Lower lobe of right lung (tissue), 2 donors: ENCODE results near the gene THSD8. TPM values are rescaled to one million over a fixed set of nuclear protein-coding genes. Genes with fewer than 3 reads are reported as not detected.

ENCODE experiments used
- ATAC-seq, 2 donors: fragments of 200-7000 bp; cut with Tn5 transposase; one replicate each; pipeline ENCODE4 v1.9.1; 2020 to 2022; ENCODE audit warnings: mild to moderate bottlenecking in 2 of 2, moderate library complexity in 2 of 2
- DNase-seq: peaks from one replicate; pipeline ENCODE4 v3.0.0-alpha.2; 2020
- H3K27ac ChIP-seq: fragments of 200-600 bp; one replicate; pipeline ENCODE4 v1.8.0; 2022
- H3K27me3 ChIP-seq: fragments of 200-600 bp; one replicate; pipeline ENCODE4 v1.8.0; 2022; ENCODE audit warnings: low read depth
- H3K36me3 ChIP-seq: fragments of 200-600 bp; one replicate; pipeline ENCODE4 v1.8.0; 2022; ENCODE audit warnings: mild to moderate bottlenecking
- H3K4me1 ChIP-seq: fragments of 200-600 bp; one replicate; pipeline ENCODE4 v1.8.0; 2022
- H3K4me3 ChIP-seq: fragments of 200-600 bp; one replicate; pipeline ENCODE4 v1.8.0; 2022; ENCODE audit warnings: mild to moderate bottlenecking
- H3K9me3 ChIP-seq: fragments of 200-600 bp; one replicate; pipeline ENCODE4 v1.8.0; 2022
- CTCF ChIP-seq: fragments of 200-600 bp; IDR thresholded peaks from one replicate; pipeline ENCODE4 v1.8.0; 2022; ENCODE audit warnings: antibody characterized with exemption, mild to moderate bottlenecking
- intact Hi-C: fragments of 100-400 bp; cut with DNase I; formaldehyde crosslinking; loops from one replicate; pipeline ENCODE4 v1.11.0; 2022
- total RNA-seq: library from RNA; stranded (reverse); fragmentation: NEBNext Ultra II Directional; extraction: Animal tissue kit (Norgen Biotek cat#: 25700); gene quantifications from one replicate; pipeline ENCODE4 v1.2.1, GENCODE V29; 2021
- donor health status: DM: no; HTN: yes; CAD: no; lungs with severe emphysema.

THSD8 gene
- total RNA-seq, 1 donor from 2014 or later: 1.5 TPM

DNA sequence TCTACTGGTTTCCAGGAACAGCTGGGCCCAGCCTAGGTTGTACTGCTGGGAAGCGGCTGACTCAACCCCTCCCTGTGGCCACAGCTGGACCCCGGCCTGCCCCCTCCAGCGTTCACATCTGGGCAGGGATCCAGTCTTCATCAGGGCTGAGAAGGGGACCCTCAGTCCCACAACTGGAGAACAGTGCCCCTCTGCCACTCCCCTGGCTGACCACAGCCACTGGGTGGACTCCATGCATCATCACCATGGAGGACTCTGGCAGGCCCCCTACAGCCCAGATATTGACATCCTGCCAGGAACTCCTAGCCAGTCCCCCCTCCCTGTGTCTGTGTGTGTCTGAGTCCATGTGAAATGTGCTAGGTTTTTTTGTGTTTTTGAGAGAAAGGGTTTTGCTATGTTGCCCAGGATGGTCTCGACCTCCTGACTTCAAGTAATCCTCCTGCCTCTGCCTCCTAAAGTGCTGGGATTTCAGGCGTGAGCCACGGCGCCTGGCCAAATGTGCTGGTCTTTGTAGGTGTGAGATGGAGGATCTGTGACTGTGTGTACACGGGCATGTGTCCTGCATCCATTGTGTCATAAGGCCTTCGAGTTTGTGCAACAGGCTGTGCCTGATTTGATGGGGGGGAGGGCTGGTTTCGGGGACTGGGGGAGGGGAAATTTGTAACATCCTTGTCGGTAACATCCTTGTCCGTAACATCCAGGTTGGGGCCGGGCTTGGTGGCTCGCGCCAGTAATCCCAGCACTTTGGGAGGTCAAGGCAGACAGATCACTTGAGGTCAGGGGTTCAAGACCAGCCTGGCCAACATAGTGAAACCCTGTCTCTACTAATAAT lies 22.5 kb upstream of the THSD8 start:
- peak overlapping the region; percentile 95 for H3K27ac ChIP-seq
- intact Hi-C loops: no loop called here
- peaks cover 1% of the 10 kb centered on the region for H3K36me3 ChIP-seq
- peaks cover 65% of the 10 kb centered on the region for H3K4me1 ChIP-seq
- TF ChIP-seq CTCF: no peak
- peak overlapping the region; percentile 71 for H3K4me3 ChIP-seq
- ATAC-seq (no peak), DNase-seq (no peak)
- no peaks in the 10 kb centered on the region for H3K27me3 ChIP-seq
- H3K9me3 ChIP-seq: no peaks in the 10 kb centered on the region

- Histone ChIP-seq H3K4me1 (peaks cover 85% of the 10 kb centered on the region), H3K27ac (peak overlapping the region; percentile 99), H3K36me3 (no peaks in the 10 kb centered on the region), H3K9me3 (no peaks in the 10 kb centered on the region), H3K27me3 (no peaks in the 10 kb centered on the region), H3K4me3 (peak overlapping the region; percentile 58)
- ATAC-seq (no peak), DNase-seq (no peak)
- no peak for TF ChIP-seq CTCF
- intact Hi-C loops: no loop called here
Observed at GRCh38 chr19:12782174-12782423, 19.8 kb upstream of the THSD8 start.

DNA sequence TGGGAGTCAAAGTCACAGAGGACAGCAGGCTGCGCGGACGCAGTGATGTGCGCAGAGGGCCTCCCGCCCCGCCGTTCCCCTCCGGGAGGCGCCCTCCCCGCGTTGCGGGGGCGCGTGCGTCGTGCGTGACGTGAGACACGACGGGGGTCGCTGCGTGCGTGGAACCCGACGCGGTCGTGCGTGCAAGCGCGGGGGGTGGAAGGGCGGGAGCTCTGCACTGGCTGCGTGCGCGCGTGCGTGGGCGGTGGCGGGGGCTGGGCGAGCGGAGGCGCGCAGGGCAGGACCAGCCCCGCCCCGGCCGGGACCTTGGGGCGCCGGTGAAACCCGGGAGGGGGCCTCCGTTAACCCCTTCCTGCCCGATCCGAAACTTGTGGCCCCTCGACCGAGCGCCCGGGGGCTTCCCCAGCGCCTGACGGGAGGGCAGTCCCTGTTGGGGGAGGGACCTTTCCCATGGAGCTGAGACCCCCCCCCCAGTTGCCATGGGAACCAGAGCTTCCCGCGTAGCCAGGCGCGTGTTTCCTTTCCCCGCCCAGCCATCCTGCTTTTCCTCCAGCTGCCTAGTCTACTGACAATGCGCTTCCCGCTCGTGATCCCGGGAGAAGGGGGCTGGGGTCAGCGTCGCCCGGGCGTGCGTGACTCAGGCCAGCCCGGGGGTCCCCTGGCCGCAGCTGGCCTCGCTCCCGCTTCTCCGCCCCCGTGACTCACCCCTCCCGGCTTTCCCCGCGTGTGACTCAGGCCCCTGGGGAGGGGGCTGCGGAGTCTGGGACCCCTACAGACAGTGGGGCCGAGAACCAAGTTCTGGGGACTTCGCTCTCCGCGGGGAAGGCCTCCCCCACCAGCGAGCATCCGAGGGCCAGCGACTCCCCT lies 19.2 kb upstream of the THSD8 start:
- ATAC-seq: peak; percentile 70 to 77
- TF ChIP-seq CTCF: peak; percentile 23
- H3K9me3 ChIP-seq: no peaks in the 10 kb centered on the region
- H3K4me1 ChIP-seq: peaks cover 85% of the 10 kb centered on the region
- no peaks in the 10 kb centered on the region for H3K27me3 ChIP-seq
- peak overlapping the region; percentile 58 for H3K4me3 ChIP-seq
- DNase-seq: peak; percentile 94
- intact Hi-C loops: no loop called here
- no peaks in the 10 kb centered on the region for H3K36me3 ChIP-seq
- peak overlapping the region; percentile 99 for H3K27ac ChIP-seq

DNA sequence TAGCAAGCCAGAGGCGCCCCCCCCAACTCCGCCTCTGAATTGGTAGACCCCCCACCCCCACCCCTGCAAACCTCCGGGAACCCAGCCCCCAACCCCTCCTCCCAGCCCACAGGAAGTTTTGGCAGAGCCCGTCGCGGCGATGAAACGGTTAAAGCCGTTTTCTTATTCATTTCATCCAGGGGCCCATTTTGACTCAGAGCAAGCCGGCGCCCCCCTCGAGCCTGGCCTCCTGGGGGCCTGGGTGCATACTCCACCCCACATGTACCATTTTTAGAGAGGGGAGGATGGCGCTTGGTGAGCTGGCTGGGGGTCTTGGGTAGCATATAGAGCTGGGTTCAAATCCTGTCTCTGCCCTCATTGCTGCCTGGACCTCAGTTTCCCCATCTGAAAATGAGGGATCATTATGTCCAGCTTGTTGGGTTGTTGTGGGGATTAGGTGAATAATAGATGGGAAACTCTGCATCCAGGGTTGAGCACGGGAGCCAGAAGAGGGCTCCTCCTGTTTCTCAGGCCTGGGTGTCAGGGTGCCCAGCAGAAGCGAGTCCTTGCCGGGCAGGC lies 18.5 kb upstream of the THSD8 start:
- no peak for DNase-seq
- Histone ChIP-seq H3K36me3 (no peaks in the 10 kb centered on the region), H3K27ac (peak overlapping the region; percentile 99), H3K4me3 (peak overlapping the region; percentile 58), H3K27me3 (no peaks in the 10 kb centered on the region), H3K4me1 (peaks cover 86% of the 10 kb centered on the region), H3K9me3 (no peaks in the 10 kb centered on the region)
- TF ChIP-seq CTCF: no peak
- ATAC-seq: no peak
- intact Hi-C loops: no loop called here

GRCh38 chr19:12783849-12784393 lies 17.9 kb upstream of the THSD8 start:
- H3K4me1 ChIP-seq: peaks cover 86% of the 10 kb centered on the region
- no peaks in the 10 kb centered on the region for H3K36me3 ChIP-seq
- no peaks in the 10 kb centered on the region for H3K9me3 ChIP-seq
- H3K27ac ChIP-seq: peak overlapping the region; percentile 99
- intact Hi-C loops: no loop called here
- TF ChIP-seq CTCF: no peak
- H3K27me3 ChIP-seq: no peaks in the 10 kb centered on the region
- peak overlapping the region; percentile 58 for H3K4me3 ChIP-seq
- peak; percentile 28 to 40 for ATAC-seq
- DNase-seq: peak; percentile 84
